A673 (cell line): ENCODE results near the gene GABRB2.

Experiments used
- EZH2 ChIP-seq: fragments of 200-600 bp; sonication (generic); IDR thresholded peaks from 2 replicates; pipeline ENCODE4 v1.6.1; 2017; ENCODE audit warnings: borderline replicate concordance, low read depth, mild to moderate bottlenecking, mixed read lengths, antibody characterized with exemption, low read length; ENCODE audit not compliant: poor library complexity, severe bottlenecking
- TF ChIP-seq, protein P1 (sequence below): fragments of 300-800, 200-600 bp; sonication (generic); conservative IDR thresholded peaks from 2 replicates; pipeline ENCODE4 v1.5.1; 2017; ENCODE audit warnings: low read depth, mild to moderate bottlenecking, antibody characterized with exemption, low read length, moderate library complexity, mixed read lengths

DNA sequence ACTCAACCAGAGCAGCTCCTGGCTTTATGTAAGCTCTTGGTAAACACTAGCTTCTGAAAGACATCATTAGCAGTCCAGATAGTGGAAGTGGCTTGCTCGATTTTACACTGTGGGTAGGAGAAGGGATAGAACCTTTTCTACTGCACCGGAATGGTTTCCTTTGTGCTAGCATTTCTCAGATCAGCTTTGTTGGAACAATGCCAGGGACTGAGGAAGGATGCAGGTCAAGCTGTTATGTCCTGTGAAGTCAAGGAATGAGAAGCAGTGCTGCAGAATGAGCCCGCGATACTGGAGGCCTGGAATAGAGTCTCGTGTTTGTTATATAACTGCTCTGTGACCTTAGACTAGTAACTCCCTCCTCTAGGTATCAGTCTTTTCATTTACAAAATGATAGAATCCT lies 233.6 kb downstream of the GABRB2 start:
- TF ChIP-seq, protein P1, sequence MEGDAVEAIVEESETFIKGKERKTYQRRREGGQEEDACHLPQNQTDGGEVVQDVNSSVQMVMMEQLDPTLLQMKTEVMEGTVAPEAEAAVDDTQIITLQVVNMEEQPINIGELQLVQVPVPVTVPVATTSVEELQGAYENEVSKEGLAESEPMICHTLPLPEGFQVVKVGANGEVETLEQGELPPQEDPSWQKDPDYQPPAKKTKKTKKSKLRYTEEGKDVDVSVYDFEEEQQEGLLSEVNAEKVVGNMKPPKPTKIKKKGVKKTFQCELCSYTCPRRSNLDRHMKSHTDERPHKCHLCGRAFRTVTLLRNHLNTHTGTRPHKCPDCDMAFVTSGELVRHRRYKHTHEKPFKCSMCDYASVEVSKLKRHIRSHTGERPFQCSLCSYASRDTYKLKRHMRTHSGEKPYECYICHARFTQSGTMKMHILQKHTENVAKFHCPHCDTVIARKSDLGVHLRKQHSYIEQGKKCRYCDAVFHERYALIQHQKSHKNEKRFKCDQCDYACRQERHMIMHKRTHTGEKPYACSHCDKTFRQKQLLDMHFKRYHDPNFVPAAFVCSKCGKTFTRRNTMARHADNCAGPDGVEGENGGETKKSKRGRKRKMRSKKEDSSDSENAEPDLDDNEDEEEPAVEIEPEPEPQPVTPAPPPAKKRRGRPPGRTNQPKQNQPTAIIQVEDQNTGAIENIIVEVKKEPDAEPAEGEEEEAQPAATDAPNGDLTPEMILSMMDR = no peak
- TF ChIP-seq EZH2 = no peak
